ENCODE data around the gene CAMKK2.

- TF ChIP-seq CTCF (IDR thresholded peaks at IDR 0.05 in 8 of 11, conservative IDR thresholded peaks at IDR 0.05 in 3 of 11), result no peak
- no peak for TF ChIP-seq POLR2AphosphoS5 (IDR thresholded peaks at IDR 0.05)
Observed at GRCh38 chr12:121245951-121246350, 50.6 kb downstream of the CAMKK2 start.
